Measurements from ENCODE around the gene NOL8.

The NOL8 gene

DNA sequence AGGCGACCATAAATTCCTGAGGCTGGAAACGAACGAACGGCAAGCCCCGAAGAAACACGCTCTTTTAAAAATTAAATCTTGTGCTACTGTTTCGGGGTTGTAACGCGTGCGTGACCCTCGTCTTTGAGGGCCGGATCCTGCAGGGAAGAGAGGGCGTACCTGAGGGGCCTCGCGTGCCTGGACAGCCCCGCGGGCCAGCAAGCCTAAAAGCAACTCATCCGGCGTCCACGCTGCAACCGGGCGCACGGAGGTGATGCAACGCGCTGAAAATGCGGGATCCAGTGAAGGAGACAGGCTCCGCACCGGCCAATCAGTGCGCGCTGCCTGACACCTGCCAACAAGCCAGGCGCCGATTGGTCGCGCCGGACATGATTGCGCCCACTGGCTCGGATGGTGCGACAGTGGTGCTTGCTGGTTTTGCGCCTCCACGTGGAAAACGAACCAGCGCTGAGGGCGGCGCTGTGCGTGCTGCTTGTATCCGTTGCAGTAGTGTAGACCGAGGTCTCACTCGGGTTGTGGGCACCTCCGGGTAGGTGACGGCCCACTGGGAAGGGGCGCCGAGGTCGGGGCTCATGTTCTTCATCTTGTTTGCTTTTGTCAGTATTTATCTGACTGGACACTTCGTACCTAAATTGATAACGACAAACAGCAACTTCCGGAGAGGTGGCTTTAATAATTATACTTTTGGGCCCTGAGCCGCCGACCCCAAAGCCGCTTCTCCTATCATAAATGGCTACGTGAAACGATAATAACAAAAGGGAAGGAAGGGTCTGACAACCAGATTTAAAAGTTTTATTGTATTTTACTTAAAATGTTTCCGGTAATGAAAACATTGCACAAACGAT is 31.5 kb downstream of the NOL8 start, which contains the start of gene IARS1:
TSS of gene IARS1 (minus strand) at position 246 of the 845 bp plus-strand sequence. CDS start 4,278 bp downstream, outside the sequence.
- in situ Hi-C loops (cut with HindIII; ENCODE audit: low sequenced_read_pairs): no loop called here
- peak within 1 kb of the TSS; percentile 82 for H3K4me3 ChIP-seq (ENCODE audit: low read depth, low read length)
- DNase-seq (ENCODE audit: low read depth): peak; percentile 94
- TF ChIP-seq, protein P1, sequence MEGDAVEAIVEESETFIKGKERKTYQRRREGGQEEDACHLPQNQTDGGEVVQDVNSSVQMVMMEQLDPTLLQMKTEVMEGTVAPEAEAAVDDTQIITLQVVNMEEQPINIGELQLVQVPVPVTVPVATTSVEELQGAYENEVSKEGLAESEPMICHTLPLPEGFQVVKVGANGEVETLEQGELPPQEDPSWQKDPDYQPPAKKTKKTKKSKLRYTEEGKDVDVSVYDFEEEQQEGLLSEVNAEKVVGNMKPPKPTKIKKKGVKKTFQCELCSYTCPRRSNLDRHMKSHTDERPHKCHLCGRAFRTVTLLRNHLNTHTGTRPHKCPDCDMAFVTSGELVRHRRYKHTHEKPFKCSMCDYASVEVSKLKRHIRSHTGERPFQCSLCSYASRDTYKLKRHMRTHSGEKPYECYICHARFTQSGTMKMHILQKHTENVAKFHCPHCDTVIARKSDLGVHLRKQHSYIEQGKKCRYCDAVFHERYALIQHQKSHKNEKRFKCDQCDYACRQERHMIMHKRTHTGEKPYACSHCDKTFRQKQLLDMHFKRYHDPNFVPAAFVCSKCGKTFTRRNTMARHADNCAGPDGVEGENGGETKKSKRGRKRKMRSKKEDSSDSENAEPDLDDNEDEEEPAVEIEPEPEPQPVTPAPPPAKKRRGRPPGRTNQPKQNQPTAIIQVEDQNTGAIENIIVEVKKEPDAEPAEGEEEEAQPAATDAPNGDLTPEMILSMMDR (IDR thresholded peaks at IDR 0.05; ENCODE audit: low read depth, low read length, missing control alignments): peak; percentile 27

DNA sequence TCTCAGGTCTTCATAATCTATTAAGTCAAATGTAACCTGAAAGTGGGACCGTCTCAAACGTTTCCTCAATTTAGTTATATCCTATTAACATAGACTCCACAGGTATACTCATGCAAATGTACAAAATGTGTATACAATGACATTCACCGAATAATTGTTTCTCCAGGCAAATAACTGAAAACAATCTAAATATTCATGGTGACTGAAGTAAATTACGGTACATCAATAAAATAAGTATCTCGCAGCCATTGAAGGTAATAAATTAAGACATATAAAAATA is 32.1 kb downstream of the NOL8 start:
- in situ Hi-C loops (cut with HindIII; ENCODE audit: low sequenced_read_pairs): no loop called here
- peak overlapping the region; percentile 82 for H3K4me3 ChIP-seq (ENCODE audit: low read depth, low read length)
- DNase-seq (ENCODE audit: low read depth): no peak
- TF ChIP-seq, protein P1 (IDR thresholded peaks at IDR 0.05; ENCODE audit: low read depth, low read length, missing control alignments): no peak

DNA sequence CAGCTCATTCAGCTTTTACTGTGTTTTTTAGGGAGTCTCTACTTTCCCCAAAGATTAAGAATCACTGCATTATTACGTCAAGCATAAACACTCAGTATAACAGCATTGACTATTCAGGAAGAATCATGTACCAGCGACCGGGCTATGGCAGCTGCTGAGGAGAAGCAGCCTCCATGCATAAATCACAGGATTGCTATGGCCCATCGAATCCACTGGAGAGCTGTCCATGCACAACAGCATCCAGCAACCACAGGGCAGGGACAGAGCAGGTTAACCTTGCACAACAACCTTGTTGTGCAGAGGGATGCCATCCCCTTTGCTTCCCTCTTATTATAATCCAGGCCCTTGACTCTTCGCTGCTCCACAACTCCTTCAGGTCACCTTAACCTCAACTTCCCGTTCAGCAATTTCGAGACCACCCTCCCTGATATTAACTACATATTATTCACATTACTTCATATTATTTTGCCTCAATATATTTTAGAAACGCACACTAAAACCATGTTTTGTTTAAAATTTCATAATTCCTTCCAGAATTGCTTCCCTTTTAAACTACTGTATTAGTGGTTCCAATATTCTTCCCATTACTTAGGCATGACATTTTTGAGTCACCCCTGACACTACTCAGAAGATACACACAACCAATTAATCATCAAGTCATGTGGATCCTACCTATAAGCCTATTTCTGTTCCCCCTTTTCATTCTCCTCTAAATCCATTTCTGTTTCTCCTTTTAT is 32.6 kb downstream of the NOL8 start:
- no peak for DNase-seq (ENCODE audit: low read depth)

DNA sequence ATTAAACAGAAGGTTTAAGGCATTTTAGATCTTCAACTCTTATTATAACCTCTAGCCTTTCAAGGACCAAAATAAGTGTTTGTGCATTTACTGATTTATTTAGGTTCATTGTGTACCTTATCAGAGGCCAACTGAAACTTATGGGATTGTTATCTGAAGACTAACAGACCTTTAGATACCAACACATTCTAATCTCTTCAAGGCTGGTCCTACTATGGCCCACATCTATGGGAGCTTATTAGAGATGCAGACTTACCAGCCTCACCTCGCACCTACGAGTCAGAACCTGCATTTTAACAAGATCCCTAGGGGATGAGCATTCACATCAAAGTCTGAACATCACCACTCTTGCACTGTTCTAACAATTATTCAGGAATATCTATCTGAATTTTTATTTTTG is 33.6 kb downstream of the NOL8 start:
- TF ChIP-seq, protein P1 (IDR thresholded peaks at IDR 0.05; ENCODE audit: low read depth, low read length, missing control alignments): no peak
- in situ Hi-C loops (cut with HindIII; ENCODE audit: low sequenced_read_pairs): no loop called here
- DNase-seq (ENCODE audit: low read depth): no peak
- no peak overlapping the region for H3K4me3 ChIP-seq (ENCODE audit: low read depth, low read length)

More for the DNA sequence above, 32.6 kb downstream of the NOL8 start:
- H3K4me3 ChIP-seq (ENCODE audit: low read depth, low read length): peak overlapping the region; percentile 82
- TF ChIP-seq, protein P1 (IDR thresholded peaks at IDR 0.05; ENCODE audit: low read depth, low read length, missing control alignments): no peak
- in situ Hi-C loops (cut with HindIII; ENCODE audit: low sequenced_read_pairs): no loop called here

DNA sequence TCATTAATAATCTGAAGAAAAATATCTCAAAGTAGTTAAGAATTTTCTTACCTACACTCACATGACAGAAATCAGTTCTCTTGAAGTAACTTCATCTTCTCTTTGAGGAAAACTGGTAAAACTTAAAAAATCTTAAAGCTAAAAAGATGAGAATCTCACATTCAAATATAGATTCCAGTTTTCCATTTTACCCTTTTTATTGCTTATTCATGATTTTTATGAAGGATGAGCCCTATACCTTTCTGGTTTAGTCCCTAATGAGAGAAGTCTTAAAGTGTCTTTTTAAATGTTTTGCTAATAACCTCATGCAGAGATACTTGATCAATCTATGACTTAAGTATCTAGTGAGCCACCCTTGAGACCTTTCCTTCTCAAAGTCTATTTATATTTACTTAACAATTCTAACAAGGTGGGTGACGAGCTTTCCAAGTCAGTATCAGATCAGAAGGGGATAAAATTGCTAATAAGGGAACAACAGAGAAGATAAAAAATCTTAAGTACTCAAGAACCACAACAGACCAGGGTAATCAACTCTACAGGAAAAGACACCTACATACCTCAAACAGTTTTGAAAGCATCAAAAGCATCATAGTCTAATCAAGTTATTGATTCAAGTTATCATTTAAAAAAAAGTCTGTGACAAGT is 34.2 kb downstream of the NOL8 start:
- in situ Hi-C loops (cut with HindIII; ENCODE audit: low sequenced_read_pairs): no loop called here
- DNase-seq (ENCODE audit: low read depth): no peak
- TF ChIP-seq, protein P1 (IDR thresholded peaks at IDR 0.05; ENCODE audit: low read depth, low read length, missing control alignments): no peak
- no peak overlapping the region for H3K4me3 ChIP-seq (ENCODE audit: low read depth, low read length)

DNA sequence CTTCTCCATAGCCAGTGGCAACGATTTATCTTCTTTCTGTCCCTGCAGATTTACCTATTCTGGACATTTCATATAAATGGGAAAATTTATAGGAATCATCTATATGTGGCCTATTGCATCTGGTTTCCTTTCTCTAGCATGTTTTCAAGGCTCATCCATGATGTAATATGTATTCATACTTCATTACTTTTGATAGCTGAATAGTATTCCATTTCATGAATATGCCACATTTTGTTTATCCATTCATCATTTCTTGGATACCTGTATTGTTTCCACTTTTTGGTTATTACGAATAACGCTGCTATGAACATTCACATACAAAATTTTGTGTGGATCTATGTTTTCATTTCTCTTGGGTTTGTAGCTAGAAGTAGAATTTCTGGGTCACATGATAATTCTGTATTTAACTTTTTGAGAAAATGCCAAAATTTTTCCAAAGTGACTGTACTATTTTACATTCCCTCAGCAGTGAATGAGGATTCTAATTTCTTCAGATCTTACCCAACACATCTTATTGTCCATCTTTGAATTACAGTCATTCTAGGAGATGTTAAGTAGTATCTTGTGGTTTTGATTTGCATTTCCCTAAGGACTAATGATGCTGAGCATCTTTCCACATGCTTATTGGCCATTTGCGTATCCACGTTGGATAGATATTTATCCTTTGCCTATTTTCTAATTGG is 35.3 kb downstream of the NOL8 start:
- TF ChIP-seq, protein P1 (IDR thresholded peaks at IDR 0.05; ENCODE audit: low read depth, low read length, missing control alignments): no peak
- in situ Hi-C loops (cut with HindIII; ENCODE audit: low sequenced_read_pairs): no loop called here
- no peak overlapping the region for H3K4me3 ChIP-seq (ENCODE audit: low read depth, low read length)
- no peak for DNase-seq (ENCODE audit: low read depth)

Measured in astrocyte of the cerebellum (primary cell).